ENCODE measurements around the gene EFCAB6.

Gene EFCAB6

DNA sequence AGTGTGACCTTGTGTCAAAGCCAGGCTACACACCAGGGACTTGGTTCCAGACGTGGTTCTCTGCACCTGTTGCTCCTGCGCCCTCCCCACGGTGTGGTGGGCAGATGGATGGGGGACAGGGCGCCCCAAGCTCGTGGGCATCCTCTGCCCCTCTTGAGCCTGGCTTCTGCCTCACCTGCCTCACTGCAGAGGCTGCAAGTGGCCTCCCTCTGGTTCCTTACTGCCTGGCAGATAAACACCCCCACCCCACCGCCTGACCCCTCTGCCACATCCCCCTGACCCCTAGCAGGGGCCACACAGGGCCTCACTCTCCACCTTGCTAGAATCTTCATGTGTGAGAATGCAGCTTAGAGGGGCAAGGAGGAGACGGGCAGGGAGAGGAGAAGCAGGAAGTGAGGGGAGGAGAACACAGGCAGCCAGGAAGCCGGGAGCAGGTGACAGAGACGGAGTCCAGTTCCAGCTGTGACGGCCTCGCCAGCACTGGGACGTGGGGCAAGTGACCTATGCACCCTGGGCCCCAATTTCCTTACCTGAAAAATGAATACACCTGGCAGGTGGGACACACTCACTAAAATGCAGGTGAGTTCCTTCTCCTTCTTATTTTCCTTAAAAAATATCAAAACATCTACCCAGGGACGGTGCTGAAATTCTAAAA is 178.3 kb downstream of the EFCAB6 start:
- TF ChIP-seq CTCF (conservative IDR thresholded peaks at IDR 0.05; ENCODE audit: low read depth, low read length): no peak
- DNase-seq (ENCODE audit: low read depth): no peak
- no peak overlapping the region for H3K4me3 ChIP-seq (ENCODE audit: low read length)

- no peak for DNase-seq (ENCODE audit: low read depth)
- H3K4me3 ChIP-seq (ENCODE audit: low read length): no peak overlapping the region
- no peak for TF ChIP-seq CTCF (conservative IDR thresholded peaks at IDR 0.05; ENCODE audit: low read depth, low read length)
Observed at GRCh38 chr22:43631846-43632245, 180.3 kb downstream of the EFCAB6 start.

DNA sequence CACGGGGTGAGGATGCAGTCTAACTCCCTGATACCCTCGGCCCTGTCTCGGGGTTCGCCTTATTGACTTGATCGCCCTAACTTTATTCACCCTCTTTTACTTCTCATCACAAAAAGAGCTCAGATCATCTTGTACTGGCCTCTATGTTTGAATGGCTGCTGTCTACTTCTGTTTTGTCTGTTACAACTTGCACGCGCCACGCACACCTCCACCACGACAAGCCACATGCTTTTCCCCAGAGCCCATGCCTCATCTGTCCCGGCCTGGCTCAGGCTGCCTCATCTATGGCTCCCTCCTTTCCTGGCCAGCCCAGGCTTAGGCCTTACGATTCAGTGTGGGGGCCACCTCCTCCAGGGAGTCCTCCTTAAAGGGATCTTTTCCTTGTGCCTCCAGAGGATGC is 180.9 kb downstream of the EFCAB6 start:
- no peak for TF ChIP-seq CTCF (conservative IDR thresholded peaks at IDR 0.05; ENCODE audit: low read depth, low read length)
- DNase-seq (ENCODE audit: low read depth): no peak
- no peak overlapping the region for H3K4me3 ChIP-seq (ENCODE audit: low read length)

- TF ChIP-seq CTCF (conservative IDR thresholded peaks at IDR 0.05; ENCODE audit: low read depth, low read length): no peak
- DNase-seq (ENCODE audit: low read depth): no peak
- no peak overlapping the region for H3K4me3 ChIP-seq (ENCODE audit: low read length)
Observed at GRCh38 chr22:43630451-43630850, 181.7 kb downstream of the EFCAB6 start.

GRCh38 chr22:43628250-43628649 is 183.9 kb downstream of the EFCAB6 start:
- no peak for DNase-seq (ENCODE audit: low read depth)
- no peak overlapping the region for H3K4me3 ChIP-seq (ENCODE audit: low read length)
- TF ChIP-seq CTCF (conservative IDR thresholded peaks at IDR 0.05; ENCODE audit: low read depth, low read length): no peak

GRCh38 chr22:43627485-43628213 is 184.5 kb downstream of the EFCAB6 start:
- DNase-seq (ENCODE audit: low read depth): no peak
- no peak for TF ChIP-seq CTCF (conservative IDR thresholded peaks at IDR 0.05; ENCODE audit: low read depth, low read length)
- H3K4me3 ChIP-seq (ENCODE audit: low read length): no peak overlapping the region

- TF ChIP-seq CTCF (conservative IDR thresholded peaks at IDR 0.05; ENCODE audit: low read depth, low read length): no peak
- DNase-seq (ENCODE audit: low read depth): no peak
- H3K4me3 ChIP-seq (ENCODE audit: low read length): no peak overlapping the region
Observed at GRCh38 chr22:43625242-43625641, 186.9 kb downstream of the EFCAB6 start.

Data from retinal pigment epithelial cell (primary cell).